Gastrocnemius medialis (tissue), 4 donors: ENCODE measurements around the gene CTSD. TPM values are rescaled to one million over a fixed set of nuclear protein-coding genes. Genes with fewer than 3 reads are reported as not detected.

Experiments used
- ATAC-seq, 2 donors: fragments of 150-250 bp; one replicate each; pipeline ENCODE4 v1.9.1; 2016
- DNase-seq, 2 donors: peaks; one replicate each; pipeline ENCODE4 v3.0.0-alpha.2; 2019
- H3K27ac ChIP-seq, 4 donors: fragments of 200-600 bp; sonication (generic); 1 replicate in 1 of 4; 2 replicates in 3 of 4; pipeline ENCODE4 v1.5.1; 2016 to 2018; ENCODE audit warnings: mild to moderate bottlenecking in 2 of 4, moderate library complexity in 1 of 4
- H3K27me3 ChIP-seq, 3 donors: fragments of 200-600 bp; sonication (generic) in 2 of 3; 1 replicate in 1 of 3; 2 replicates in 2 of 3; pipeline versions ENCODE4 v1.5.1 to v1.6.0; 2016 to 2019; ENCODE audit warnings: mild to moderate bottlenecking in 1 of 3, moderate library complexity in 1 of 3
- H3K36me3 ChIP-seq, 2 donors: fragments of 200-600 bp; sonication (generic) in 1 of 2; one replicate each; pipeline ENCODE4 v1.5.1; 2017 to 2018
- H3K4me1 ChIP-seq, 2 donors: fragments of 200-600 bp; sonication (generic) in 1 of 2; one replicate each; pipeline ENCODE4 v1.5.1; 2016 to 2017; ENCODE audit warnings: mild to moderate bottlenecking in 2 of 2
- H3K4me3 ChIP-seq, 4 donors: fragments of 200-600 bp; sonication (generic) in 3 of 4; 1 replicate in 1 of 4; 2 replicates in 3 of 4; pipeline ENCODE4 v1.5.1; 2016 to 2019; ENCODE audit warnings: mild to moderate bottlenecking in 2 of 4
- H3K9me3 ChIP-seq, 3 donors: fragments of 200-600 bp; sonication (generic) in 2 of 3; 1 replicate in 1 of 3; 2 replicates in 2 of 3; pipeline ENCODE4 v1.5.1; 2016 to 2019
- CTCF ChIP-seq, 5 experiments: fragments of 450-650 bp in 3 of 5; fragments of 200-600 bp in 2 of 5; sonication (generic) in 2 of 5; IDR thresholded peaks in 4 of 5; conservative IDR thresholded peaks in 1 of 5; 1 replicate in 4 of 5; 2 replicates in 1 of 5; pipeline ENCODE4 v1.5.1; 2016 to 2019; ENCODE audit warnings: antibody characterized with exemption in 5 of 5, mild to moderate bottlenecking in 3 of 5, moderate library complexity in 3 of 5
- POLR2A ChIP-seq, 2 donors: fragments of 450-650 bp; IDR thresholded peaks; one replicate each; pipeline ENCODE4 v1.6.1; 2017; ENCODE audit warnings: antibody characterized with exemption in 2 of 2, mild to moderate bottlenecking in 2 of 2, moderate library complexity in 2 of 2
- in situ Hi-C, 4 donors: fragments of 200-750 bp; cut with MboI; loops; one replicate each; pipeline versions ENCODE4 v1.15.0 to v1.8.0; 2017; ENCODE audit warnings: low sequenced_read_pairs in 4 of 4
- intact Hi-C: fragments of 100-400 bp; cut with DNase I; formaldehyde crosslinking; loops from one replicate; pipeline ENCODE4 v1.15.1; 2023; ENCODE audit warnings: low total_unique reads
- total RNA-seq, 4 donors: library from RNA; depleted of rRNA; stranded (reverse); fragments of >200 nt; gene quantifications; one replicate each; pipeline versions ENCODE4 v1.1.0 to v1.2.3, GENCODE V29; 2016

The CTSD gene
- total RNA-seq, 4 donors from 2014 or later: 490 to 981 (median 845) TPM

DNA sequence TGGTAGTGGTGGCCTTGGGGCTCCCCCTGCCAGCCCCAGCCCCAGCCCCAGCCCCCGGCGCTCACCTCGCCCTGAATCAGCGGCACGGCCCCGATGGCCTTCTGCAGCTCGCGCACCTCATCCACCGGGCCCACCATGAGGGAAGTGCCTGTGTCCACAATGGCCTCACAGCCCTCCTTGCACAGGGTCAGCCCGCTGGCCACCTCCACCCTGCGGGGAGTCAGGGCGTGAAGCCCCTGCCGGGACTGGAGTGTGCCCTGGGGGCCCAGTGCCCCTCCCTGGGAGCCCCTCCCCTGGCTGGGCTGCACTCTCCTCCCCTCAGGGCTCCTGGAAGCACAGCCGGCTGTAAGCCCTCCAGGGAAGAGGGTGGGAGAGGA is 9.8 kb downstream of the CTSD start:
- TF ChIP-seq CTCF (IDR thresholded peaks at IDR 0.05 in 4 of 5, conservative IDR thresholded peaks at IDR 0.05 in 1 of 5) (no peak), POLR2A (IDR thresholded peaks at IDR 0.05) (no peak)
- in situ Hi-C loops (no loop called here), intact Hi-C loops (no loop called here)
- no peak for DNase-seq
- peaks cover 72 to 89% of the 10 kb centered on the region in 2 donors for H3K4me1 ChIP-seq
- peak overlapping the region in 3 of 4 donors; percentile 11 to 90 (median 89) for H3K27ac ChIP-seq
- H3K4me3 ChIP-seq: no peak overlapping the region
- ATAC-seq: no peak
- H3K27me3 ChIP-seq: no peaks in the 10 kb centered on the region
- H3K9me3 ChIP-seq: no peaks in the 10 kb centered on the region
- H3K36me3 ChIP-seq: peaks cover 0 to 61% of the 10 kb centered on the region in 2 donors

DNA sequence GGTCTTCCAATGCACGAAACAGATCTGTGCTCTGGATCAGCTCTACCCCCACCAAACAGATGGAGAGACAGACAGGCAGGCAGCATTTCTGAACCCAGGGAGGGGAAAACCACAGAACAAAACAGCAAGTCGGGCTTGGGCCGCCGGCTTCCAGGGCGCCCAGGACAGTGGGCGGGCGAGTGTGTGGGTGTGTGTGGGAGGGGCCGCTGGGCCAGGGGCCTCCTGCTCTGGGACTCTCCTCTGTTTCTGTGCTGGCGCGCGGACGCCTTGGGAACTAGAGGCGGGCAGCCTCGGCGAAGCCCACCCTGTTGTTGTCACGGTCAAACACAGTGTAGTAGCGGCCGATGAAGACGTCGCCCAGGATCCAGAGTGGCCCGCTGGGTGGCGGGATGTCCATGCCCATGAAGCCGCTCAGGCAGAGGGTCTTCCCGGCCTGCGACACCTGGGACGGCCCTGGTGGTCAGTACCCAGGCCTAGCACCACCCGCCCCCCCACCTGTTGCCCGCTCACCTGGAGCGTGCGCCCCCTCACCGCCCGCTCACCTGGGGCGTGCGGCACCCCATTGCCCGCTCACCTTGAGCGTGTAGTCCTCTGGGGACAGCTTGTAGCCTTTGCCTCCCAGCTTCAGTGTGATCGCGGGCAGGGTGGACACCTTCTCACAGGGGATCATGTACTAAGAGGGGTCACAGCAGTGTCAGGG is 10.3 kb downstream of the CTSD start:
- ATAC-seq (no peak), DNase-seq (no peak)
- H3K27ac ChIP-seq: peak overlapping the region; percentile 83 to 90 (median 88)
- in situ Hi-C loops (no loop called here), intact Hi-C loops (no loop called here)
- H3K27me3 ChIP-seq: no peaks in the 10 kb centered on the region
- no peak overlapping the region for H3K4me3 ChIP-seq
- no peaks in the 10 kb centered on the region for H3K9me3 ChIP-seq
- peaks cover 0 to 55% of the 10 kb centered on the region in 2 donors for H3K36me3 ChIP-seq
- TF ChIP-seq CTCF (IDR thresholded peaks at IDR 0.05 in 4 of 5, conservative IDR thresholded peaks at IDR 0.05 in 1 of 5) (no peak), POLR2A (IDR thresholded peaks at IDR 0.05) (no peak)
- peaks cover 66 to 84% of the 10 kb centered on the region in 2 donors for H3K4me1 ChIP-seq

GRCh38 chr11:1752907-1753228 is 10.9 kb downstream of the CTSD start:
- Histone ChIP-seq H3K9me3 (no peaks in the 10 kb centered on the region), H3K27me3 (no peaks in the 10 kb centered on the region), H3K27ac (peak overlapping the region; percentile 83 to 90 (median 88)), H3K36me3 (peaks cover 0 to 50% of the 10 kb centered on the region in 2 donors), H3K4me1 (peaks cover 63 to 81% of the 10 kb centered on the region in 2 donors), H3K4me3 (no peak overlapping the region)
- no peak for TF ChIP-seq CTCF (IDR thresholded peaks at IDR 0.05 in 4 of 5, conservative IDR thresholded peaks at IDR 0.05 in 1 of 5)
- no peak for TF ChIP-seq POLR2A (IDR thresholded peaks at IDR 0.05)
- no peak for DNase-seq
- no peak for ATAC-seq
- intact Hi-C loops: no loop called here
- in situ Hi-C loops: no loop called here

- DNase-seq (no peak), ATAC-seq (no peak)
- Histone ChIP-seq H3K27ac (peak overlapping the region; percentile 83 to 90 (median 88)), H3K9me3 (no peaks in the 10 kb centered on the region), H3K36me3 (peaks cover 0 to 44% of the 10 kb centered on the region in 2 donors), H3K4me3 (no peak overlapping the region), H3K27me3 (no peaks in the 10 kb centered on the region), H3K4me1 (peaks cover 63 to 81% of the 10 kb centered on the region in 2 donors)
- no peak for TF ChIP-seq POLR2A (IDR thresholded peaks at IDR 0.05)
- in situ Hi-C loops: no loop called here
- intact Hi-C loops: no loop called here
Observed at GRCh38 chr11:1751999-1752906, 11.5 kb downstream of the CTSD start.

GRCh38 chr11:1751531-1751921 is 12.2 kb downstream of the CTSD start:
- no peaks in the 10 kb centered on the region for H3K27me3 ChIP-seq
- H3K36me3 ChIP-seq: peaks cover 0 to 37% of the 10 kb centered on the region in 2 donors
- H3K4me3 ChIP-seq: no peak overlapping the region
- TF ChIP-seq POLR2A (IDR thresholded peaks at IDR 0.05) (peak; percentile 30 to 57), CTCF (IDR thresholded peaks at IDR 0.05 in 4 of 5, conservative IDR thresholded peaks at IDR 0.05 in 1 of 5) (no peak)
- intact Hi-C loops (no loop called here), in situ Hi-C loops (no loop called here)
- peak; percentile 60 to 62 for ATAC-seq
- H3K4me1 ChIP-seq: peaks cover 63 to 81% of the 10 kb centered on the region in 2 donors
- H3K27ac ChIP-seq: peak overlapping the region; percentile 83 to 90 (median 88)
- H3K9me3 ChIP-seq: no peaks in the 10 kb centered on the region
- peak; percentile 76 to 88 for DNase-seq
